ENCODE measurements around the gene NELFA.

The NELFA gene

DNA sequence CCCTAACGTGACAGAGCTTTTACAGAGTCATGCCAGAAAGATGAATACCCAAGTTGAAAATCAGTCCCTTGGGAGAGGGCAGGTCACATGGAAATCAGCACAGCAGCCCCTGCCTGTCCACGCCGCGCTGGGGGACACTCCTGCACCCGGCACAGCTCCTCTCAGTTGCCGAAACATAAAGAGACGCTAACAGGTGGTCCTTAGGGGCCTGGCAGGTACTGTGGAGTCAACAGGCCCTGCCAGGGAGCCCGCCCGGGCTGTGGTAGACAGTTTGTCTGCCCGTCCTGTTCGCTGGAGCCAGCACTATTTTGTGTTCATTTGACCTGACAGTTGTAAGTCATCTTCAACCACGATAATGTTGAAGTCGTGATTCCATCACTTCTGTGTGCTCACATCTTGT is 30.5 kb downstream of the NELFA start:
- Histone ChIP-seq H3K4me3 (ENCODE audit: low read depth in 1 of 2, low read length in 2 of 2) (no peak overlapping the region), H3K36me3 (ENCODE audit: control insufficient read depth in 1 of 2, insufficient read depth in 2 of 2, low read length in 2 of 2) (peaks cover 46 to 86% of the 10 kb centered on the region in 2 donors), H3K27me3 (ENCODE audit: low read depth, low read length) (no peaks in the 10 kb centered on the region), H3K27ac (ENCODE audit: low read length) (no peak overlapping the region), H3K9me3 (ENCODE audit: control insufficient read depth in 1 of 2, low read length in 2 of 2) (no peaks in the 10 kb centered on the region), H3K4me1 (ENCODE audit: control insufficient read depth in 1 of 2, insufficient read depth in 2 of 2, low read length in 2 of 2) (no peaks in the 10 kb centered on the region)

- no peaks in the 10 kb centered on the region for H3K9me3 ChIP-seq (ENCODE audit: control insufficient read depth in 1 of 2, low read length in 2 of 2)
- H3K4me1 ChIP-seq (ENCODE audit: control insufficient read depth in 1 of 2, insufficient read depth in 2 of 2, low read length in 2 of 2): no peaks in the 10 kb centered on the region
- no peak overlapping the region for H3K27ac ChIP-seq (ENCODE audit: low read length)
- H3K4me3 ChIP-seq (ENCODE audit: low read depth in 1 of 2, low read length in 2 of 2): no peak overlapping the region
- no peaks in the 10 kb centered on the region for H3K27me3 ChIP-seq (ENCODE audit: low read depth, low read length)
- peaks cover 42 to 78% of the 10 kb centered on the region in 2 donors for H3K36me3 ChIP-seq (ENCODE audit: control insufficient read depth in 1 of 2, insufficient read depth in 2 of 2, low read length in 2 of 2)
Measured at GRCh38 chr4:1976416-1977352, 32.1 kb downstream of the NELFA start.

DNA sequence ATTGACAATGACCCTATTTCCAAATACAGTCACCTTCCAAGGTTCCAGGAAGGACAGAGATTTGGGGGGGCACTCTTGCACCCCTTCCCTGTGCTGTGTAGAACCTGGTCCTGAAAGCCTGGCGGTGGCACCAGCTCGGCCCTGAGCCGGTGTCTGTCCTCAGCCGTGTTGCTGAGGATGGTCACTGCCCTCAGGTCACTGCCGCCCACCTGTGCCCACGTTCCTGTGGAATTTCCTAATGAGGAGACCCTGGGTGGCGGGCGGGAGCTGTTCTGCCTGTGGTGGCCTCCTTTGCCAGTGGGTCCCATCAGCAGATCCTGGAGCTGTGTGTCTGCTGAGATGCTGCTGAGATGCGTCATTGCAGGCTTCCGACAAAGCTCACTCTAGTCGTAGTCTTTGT is 32.9 kb downstream of the NELFA start:
- H3K9me3 ChIP-seq (ENCODE audit: control insufficient read depth in 1 of 2, low read length in 2 of 2): no peaks in the 10 kb centered on the region
- no peak overlapping the region for H3K4me3 ChIP-seq (ENCODE audit: low read depth in 1 of 2, low read length in 2 of 2)
- H3K27me3 ChIP-seq (ENCODE audit: low read depth, low read length): no peaks in the 10 kb centered on the region
- no peaks in the 10 kb centered on the region for H3K4me1 ChIP-seq (ENCODE audit: control insufficient read depth in 1 of 2, insufficient read depth in 2 of 2, low read length in 2 of 2)
- H3K36me3 ChIP-seq (ENCODE audit: control insufficient read depth in 1 of 2, insufficient read depth in 2 of 2, low read length in 2 of 2): peaks cover 40 to 72% of the 10 kb centered on the region in 2 donors
- H3K27ac ChIP-seq (ENCODE audit: low read length): no peak overlapping the region

GRCh38 chr4:1975391-1975801 is 33.4 kb downstream of the NELFA start:
- no peaks in the 10 kb centered on the region for H3K4me1 ChIP-seq (ENCODE audit: control insufficient read depth in 1 of 2, insufficient read depth in 2 of 2, low read length in 2 of 2)
- H3K36me3 ChIP-seq (ENCODE audit: control insufficient read depth in 1 of 2, insufficient read depth in 2 of 2, low read length in 2 of 2): peaks cover 37 to 70% of the 10 kb centered on the region in 2 donors
- no peak overlapping the region for H3K4me3 ChIP-seq (ENCODE audit: low read depth in 1 of 2, low read length in 2 of 2)
- no peaks in the 10 kb centered on the region for H3K27me3 ChIP-seq (ENCODE audit: low read depth, low read length)
- H3K27ac ChIP-seq (ENCODE audit: low read length): no peak overlapping the region
- no peaks in the 10 kb centered on the region for H3K9me3 ChIP-seq (ENCODE audit: control insufficient read depth in 1 of 2, low read length in 2 of 2)

DNA sequence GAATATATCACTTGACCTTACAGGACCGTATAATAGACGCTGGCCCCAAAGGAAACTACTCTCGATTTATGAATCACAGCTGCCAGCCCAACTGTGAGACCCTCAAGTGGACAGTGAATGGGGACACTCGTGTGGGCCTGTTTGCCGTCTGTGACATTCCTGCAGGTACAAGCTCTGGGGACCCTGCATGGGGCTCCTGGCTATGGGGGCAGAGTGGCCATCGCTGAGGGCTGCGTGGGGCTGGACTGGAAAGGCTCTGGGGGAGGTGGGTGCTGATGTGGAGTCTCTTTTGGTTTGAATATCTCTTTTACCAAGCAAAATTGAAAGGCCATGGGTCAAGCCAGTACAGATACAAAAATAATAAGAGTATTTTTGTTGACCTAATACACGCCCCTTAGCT is 33.9 kb downstream of the NELFA start:
- peaks cover 37 to 70% of the 10 kb centered on the region in 2 donors for H3K36me3 ChIP-seq (ENCODE audit: control insufficient read depth in 1 of 2, insufficient read depth in 2 of 2, low read length in 2 of 2)
- H3K4me1 ChIP-seq (ENCODE audit: control insufficient read depth in 1 of 2, insufficient read depth in 2 of 2, low read length in 2 of 2): no peaks in the 10 kb centered on the region
- no peak overlapping the region for H3K4me3 ChIP-seq (ENCODE audit: low read depth in 1 of 2, low read length in 2 of 2)
- no peak overlapping the region for H3K27ac ChIP-seq (ENCODE audit: low read length)
- no peaks in the 10 kb centered on the region for H3K27me3 ChIP-seq (ENCODE audit: low read depth, low read length)
- no peaks in the 10 kb centered on the region for H3K9me3 ChIP-seq (ENCODE audit: control insufficient read depth in 1 of 2, low read length in 2 of 2)

DNA sequence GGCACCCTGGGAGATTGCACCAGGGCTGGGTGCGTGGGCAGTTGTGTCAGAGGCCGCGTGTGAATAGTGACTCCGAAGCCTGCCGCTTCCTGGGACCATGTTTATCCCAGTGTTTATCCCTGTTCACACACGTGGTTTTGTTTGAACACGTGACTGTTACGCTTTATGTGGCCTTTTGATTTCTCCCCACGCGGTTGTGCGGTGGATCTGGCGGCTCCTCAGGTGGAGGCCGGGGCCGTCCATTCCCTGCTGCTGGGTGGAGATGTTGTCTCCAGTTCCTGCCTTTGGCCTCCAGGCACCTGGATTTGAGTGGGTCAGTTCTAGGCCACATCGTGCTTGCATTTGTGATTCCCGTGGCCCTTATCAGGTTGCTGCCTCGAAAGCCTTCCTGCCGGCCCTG is 35.1 kb downstream of the NELFA start:
- peaks cover 27 to 64% of the 10 kb centered on the region in 2 donors for H3K36me3 ChIP-seq (ENCODE audit: control insufficient read depth in 1 of 2, insufficient read depth in 2 of 2, low read length in 2 of 2)
- H3K4me1 ChIP-seq (ENCODE audit: control insufficient read depth in 1 of 2, insufficient read depth in 2 of 2, low read length in 2 of 2): no peaks in the 10 kb centered on the region
- no peak overlapping the region for H3K27ac ChIP-seq (ENCODE audit: low read length)

DNA sequence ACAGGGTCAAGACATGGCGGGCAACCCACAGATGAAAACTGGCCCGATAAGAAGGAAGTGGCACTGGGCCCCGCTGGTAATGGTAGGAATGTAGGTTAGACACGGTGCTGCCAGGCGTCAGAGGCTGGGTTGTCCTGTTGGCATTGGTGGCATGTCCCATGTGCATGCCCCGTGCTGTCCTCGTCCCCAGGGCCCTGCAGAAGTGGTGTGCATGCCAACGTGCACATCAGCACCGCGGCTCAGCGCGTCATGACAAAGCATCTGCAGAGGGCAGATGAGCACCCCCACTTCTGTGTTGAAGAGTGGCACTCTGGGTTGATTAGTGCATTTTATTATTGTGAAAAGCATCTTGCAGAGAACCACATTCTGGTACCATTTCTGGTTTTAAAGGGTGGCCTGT is 35.6 kb downstream of the NELFA start:
- Histone ChIP-seq H3K36me3 (ENCODE audit: control insufficient read depth in 1 of 2, insufficient read depth in 2 of 2, low read length in 2 of 2) (peaks cover 24 to 59% of the 10 kb centered on the region in 2 donors), H3K4me1 (ENCODE audit: control insufficient read depth in 1 of 2, insufficient read depth in 2 of 2, low read length in 2 of 2) (no peaks in the 10 kb centered on the region), H3K9me3 (ENCODE audit: control insufficient read depth in 1 of 2, low read length in 2 of 2) (no peaks in the 10 kb centered on the region), H3K27me3 (ENCODE audit: low read depth, low read length) (no peaks in the 10 kb centered on the region), H3K4me3 (ENCODE audit: low read depth in 1 of 2, low read length in 2 of 2) (no peak overlapping the region), H3K27ac (ENCODE audit: low read length) (no peak overlapping the region)

More for the DNA sequence above, 35.1 kb downstream of the NELFA start:
- H3K27me3 ChIP-seq (ENCODE audit: low read depth, low read length): no peaks in the 10 kb centered on the region
- no peak overlapping the region for H3K4me3 ChIP-seq (ENCODE audit: low read depth in 1 of 2, low read length in 2 of 2)
- no peaks in the 10 kb centered on the region for H3K9me3 ChIP-seq (ENCODE audit: control insufficient read depth in 1 of 2, low read length in 2 of 2)

DNA sequence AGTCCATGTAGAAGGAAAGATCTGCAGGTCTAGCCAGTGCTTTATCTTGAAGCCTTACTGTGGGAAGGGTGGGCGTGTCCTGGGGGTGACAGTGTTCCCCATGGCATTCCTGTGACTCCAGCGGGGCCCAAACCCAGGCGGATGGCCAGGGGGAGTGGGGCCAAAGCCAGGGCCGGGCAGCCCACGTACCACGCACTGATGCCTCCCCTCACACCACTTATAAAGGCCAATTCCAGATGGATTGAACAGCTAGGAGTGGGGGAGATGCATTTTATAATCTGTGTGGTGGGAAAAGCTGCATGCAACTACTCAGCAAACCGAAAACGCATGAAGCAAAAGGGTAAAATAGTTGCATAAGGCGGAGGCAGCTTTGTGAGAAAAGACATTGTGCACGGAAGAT is 36.4 kb downstream of the NELFA start:
- peaks cover 24 to 53% of the 10 kb centered on the region in 2 donors for H3K36me3 ChIP-seq (ENCODE audit: control insufficient read depth in 1 of 2, insufficient read depth in 2 of 2, low read length in 2 of 2)
- no peaks in the 10 kb centered on the region for H3K27me3 ChIP-seq (ENCODE audit: low read depth, low read length)
- H3K27ac ChIP-seq (ENCODE audit: low read length): no peak overlapping the region
- no peaks in the 10 kb centered on the region for H3K4me1 ChIP-seq (ENCODE audit: control insufficient read depth in 1 of 2, insufficient read depth in 2 of 2, low read length in 2 of 2)
- H3K9me3 ChIP-seq (ENCODE audit: control insufficient read depth in 1 of 2, low read length in 2 of 2): no peaks in the 10 kb centered on the region
- H3K4me3 ChIP-seq (ENCODE audit: low read depth in 1 of 2, low read length in 2 of 2): no peak overlapping the region

DNA sequence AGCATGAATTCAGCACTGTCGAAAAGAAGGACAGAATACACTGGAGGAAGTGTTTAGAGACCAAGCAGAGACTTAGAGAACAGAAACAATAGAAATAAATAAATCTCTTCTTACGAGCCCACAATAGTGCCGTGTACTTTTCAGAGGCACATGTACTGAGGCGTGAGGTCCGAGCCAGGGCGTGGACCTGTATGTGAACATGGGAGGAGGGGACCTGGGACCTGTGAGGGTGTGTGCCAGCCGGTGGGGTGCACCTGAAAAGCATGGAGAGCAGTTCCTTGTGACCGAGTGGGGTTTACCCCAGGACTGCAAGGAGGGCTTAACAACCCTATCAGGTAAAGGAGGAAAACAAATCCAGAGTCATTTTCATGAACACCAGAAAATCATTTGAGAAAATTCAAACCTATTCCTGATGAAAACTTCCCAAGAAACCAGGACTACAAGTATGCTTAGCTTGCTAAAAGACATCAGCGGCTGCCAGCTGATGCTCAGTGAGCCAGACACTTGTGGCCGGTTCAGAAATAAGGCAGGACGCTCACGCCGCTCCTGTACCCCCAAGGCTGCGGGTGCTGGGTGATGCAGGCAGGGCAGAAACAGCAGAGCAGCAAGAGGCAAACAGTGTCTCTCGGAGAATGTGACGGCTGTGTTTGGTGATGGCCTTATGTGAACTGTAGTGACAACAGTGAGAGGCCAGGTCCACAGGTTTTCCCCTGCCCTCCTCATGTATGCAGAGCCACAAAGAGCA is 37.1 kb downstream of the NELFA start:
- no peaks in the 10 kb centered on the region for H3K9me3 ChIP-seq (ENCODE audit: control insufficient read depth in 1 of 2, low read length in 2 of 2)
- no peaks in the 10 kb centered on the region for H3K4me1 ChIP-seq (ENCODE audit: control insufficient read depth in 1 of 2, insufficient read depth in 2 of 2, low read length in 2 of 2)
- no peak overlapping the region for H3K27ac ChIP-seq (ENCODE audit: low read length)
- no peaks in the 10 kb centered on the region for H3K27me3 ChIP-seq (ENCODE audit: low read depth, low read length)
- peaks cover 24 to 45% of the 10 kb centered on the region in 2 donors for H3K36me3 ChIP-seq (ENCODE audit: control insufficient read depth in 1 of 2, insufficient read depth in 2 of 2, low read length in 2 of 2)
- H3K4me3 ChIP-seq (ENCODE audit: low read depth in 1 of 2, low read length in 2 of 2): no peak overlapping the region

DNA sequence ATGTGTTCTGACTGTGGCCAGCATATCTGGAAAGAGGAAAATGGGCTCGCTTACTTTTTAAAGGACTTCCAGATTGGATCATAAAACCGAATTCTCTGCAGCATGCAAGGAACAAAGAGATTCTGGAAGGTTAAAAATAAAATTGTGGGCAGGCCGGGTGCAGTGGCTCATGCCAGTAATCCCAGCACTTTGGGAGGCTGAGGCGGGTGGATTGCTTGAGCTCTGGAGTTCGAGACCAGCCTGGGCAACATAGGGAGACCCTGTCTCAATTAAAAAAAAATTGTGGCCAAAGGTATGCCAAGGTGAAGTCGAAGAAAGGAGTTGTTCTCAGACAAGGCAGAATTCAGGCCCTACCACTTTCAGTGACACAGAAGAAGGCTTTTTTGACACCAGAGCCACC is 37.8 kb downstream of the NELFA start:
- H3K4me1 ChIP-seq (ENCODE audit: control insufficient read depth in 1 of 2, insufficient read depth in 2 of 2, low read length in 2 of 2): no peaks in the 10 kb centered on the region
- H3K27ac ChIP-seq (ENCODE audit: low read length): no peak overlapping the region
- no peak overlapping the region for H3K4me3 ChIP-seq (ENCODE audit: low read depth in 1 of 2, low read length in 2 of 2)
- peaks cover 18 to 38% of the 10 kb centered on the region in 2 donors for H3K36me3 ChIP-seq (ENCODE audit: control insufficient read depth in 1 of 2, insufficient read depth in 2 of 2, low read length in 2 of 2)
- H3K9me3 ChIP-seq (ENCODE audit: control insufficient read depth in 1 of 2, low read length in 2 of 2): no peaks in the 10 kb centered on the region
- H3K27me3 ChIP-seq (ENCODE audit: low read depth, low read length): no peaks in the 10 kb centered on the region

DNA sequence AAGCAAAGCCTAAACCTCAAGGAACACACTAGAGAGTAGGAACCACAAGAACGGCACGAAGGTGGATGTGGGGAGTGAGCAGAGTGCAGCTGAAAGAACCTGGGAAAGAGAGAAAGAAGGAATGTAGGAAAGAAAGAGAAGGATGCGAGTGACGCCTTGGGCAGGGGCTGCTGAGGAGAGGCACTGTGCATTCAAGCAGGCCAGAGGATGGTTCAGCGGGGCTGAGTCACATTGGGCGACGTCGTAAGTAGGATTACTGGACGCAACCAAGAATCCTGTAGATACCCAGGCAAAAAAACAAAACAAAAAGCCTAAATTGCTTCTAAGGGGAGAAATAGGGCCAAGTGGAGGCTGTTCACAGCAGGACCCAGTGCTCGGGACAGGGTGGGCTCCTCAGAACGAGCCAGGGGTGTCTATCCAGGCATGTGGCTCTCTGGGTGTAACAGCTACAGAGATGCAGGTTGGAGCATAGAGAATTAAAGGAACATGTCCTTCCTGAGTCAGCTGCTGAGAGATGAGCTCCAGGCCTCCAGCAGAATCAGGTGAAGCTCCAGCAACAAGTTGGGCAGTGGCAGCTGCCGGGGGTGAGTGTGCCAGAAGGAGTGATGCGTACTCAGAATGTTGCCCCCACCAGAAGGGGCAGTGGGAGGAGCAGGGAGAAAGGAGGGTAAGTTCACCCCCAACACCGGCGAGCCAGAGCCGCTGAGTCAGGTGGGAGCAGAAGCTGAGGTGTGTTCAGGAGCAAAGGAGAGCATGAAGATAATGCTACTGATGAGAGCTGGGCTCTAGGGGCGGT is 38.6 kb downstream of the NELFA start:
- Histone ChIP-seq H3K9me3 (ENCODE audit: control insufficient read depth in 1 of 2, low read length in 2 of 2) (no peaks in the 10 kb centered on the region), H3K27me3 (ENCODE audit: low read depth, low read length) (no peaks in the 10 kb centered on the region), H3K36me3 (ENCODE audit: control insufficient read depth in 1 of 2, insufficient read depth in 2 of 2, low read length in 2 of 2) (peaks cover 14 to 30% of the 10 kb centered on the region in 2 donors), H3K4me3 (ENCODE audit: low read depth in 1 of 2, low read length in 2 of 2) (no peak overlapping the region), H3K4me1 (ENCODE audit: control insufficient read depth in 1 of 2, insufficient read depth in 2 of 2, low read length in 2 of 2) (no peaks in the 10 kb centered on the region), H3K27ac (ENCODE audit: low read length) (no peak overlapping the region)
